WTC11 (cell line): ENCODE measurements around the gene ACBD6. TPM values are rescaled to one million over a fixed set of nuclear protein-coding genes. Genes with fewer than 3 reads are reported as not detected.

Experiments
- ATAC-seq: fragments of 200-7000 bp; cut with Tn5 transposase; 2 replicates; pipeline ENCODE4 v1.10.0; 2021; ENCODE audit warnings: mild to moderate bottlenecking, moderate library complexity
- CTCF ChIA-PET: fragments of 300-600 bp; sonication (Branson Sonifier 250); formaldehyde crosslinking; loops from one replicate; lab custom pipeline; 2021; ENCODE audit warnings: antibody characterized with exemption; lab: Charles Lee
- POLR2A ChIA-PET: fragments of 350-600 bp; sonication (Branson Sonifier 250); formaldehyde crosslinking; loops from one replicate; lab custom pipeline; 2021; ENCODE audit warnings: antibody characterized with exemption; lab: Charles Lee
- DNase-seq: peaks from one replicate; pipeline ENCODE4 v3.0.0; 2021; ENCODE audit warnings: low spot score
- H3K27ac Mint-ChIP-seq: 2 replicates; pipeline ENCODE4 v1.8.0; 2021; ENCODE audit warnings: mixed read lengths
- H3K27me3 Mint-ChIP-seq: 2 replicates; pipeline ENCODE4 v1.8.0; 2021; ENCODE audit warnings: low read depth, mild to moderate bottlenecking, moderate library complexity, mixed read lengths
- H3K36me3 Mint-ChIP-seq: 2 replicates; pipeline ENCODE4 v1.8.0; 2021; ENCODE audit warnings: mixed read lengths
- H3K4me1 Mint-ChIP-seq: 2 replicates; pipeline ENCODE4 v1.8.0; 2022; ENCODE audit warnings: mixed read lengths
- H3K4me3 Mint-ChIP-seq: 2 replicates; pipeline ENCODE4 v1.8.0; 2021; ENCODE audit warnings: mild to moderate bottlenecking, moderate library complexity, mixed read lengths
- H3K9me3 Mint-ChIP-seq: 2 replicates; pipeline ENCODE4 v1.8.0; 2021; ENCODE audit warnings: mixed read lengths
- ATF2 ChIP-seq: sonication (generic); formaldehyde crosslinking; IDR thresholded peaks from 2 replicates; pipeline ENCODE4 v1.8.1; 2022; ENCODE audit warnings: low read depth, missing genetic modification reagents, borderline replicate concordance
- CREB1 ChIP-seq: sonication (generic); formaldehyde crosslinking; IDR thresholded peaks from 2 replicates; pipeline ENCODE4 v1.8.0; 2023; ENCODE audit warnings: mild to moderate bottlenecking, missing genetic modification reagents
- ELF4 ChIP-seq: sonication (generic); formaldehyde crosslinking; IDR thresholded peaks from 2 replicates; pipeline ENCODE4 v1.8.1; 2022; ENCODE audit warnings: low read depth, mild to moderate bottlenecking, moderate library complexity, missing genetic modification reagents
- FOXK1 ChIP-seq: sonication (generic); formaldehyde crosslinking; IDR thresholded peaks from 2 replicates; pipeline ENCODE4 v1.8.0; 2022; ENCODE audit warnings: mild to moderate bottlenecking, moderate library complexity, missing genetic modification reagents
- GRHL2 ChIP-seq: fragments of 250-450 bp; sonication (Bioruptor Pico); IDR thresholded peaks from 2 replicates; pipeline ENCODE4 v1.8.0; 2022; ENCODE audit warnings: mild to moderate bottlenecking, moderate library complexity; ENCODE audit not compliant: insufficient replicate concordance, severe bottlenecking
- GTF2I ChIP-seq: fragments of 250-450 bp; sonication (Bioruptor Pico); conservative IDR thresholded peaks from 2 replicates; pipeline ENCODE4 v1.4.0; 2021; ENCODE audit warnings: mild to moderate bottlenecking
- JAZF1 ChIP-seq: fragments of 250-450 bp; sonication (Bioruptor Pico); IDR thresholded peaks from 2 replicates; pipeline ENCODE4 v1.9.0; 2021; ENCODE audit warnings: moderate library complexity, mild to moderate bottlenecking, inconsistent platforms
- OVOL2 ChIP-seq: fragments of 250-450 bp; sonication (Bioruptor Pico); IDR thresholded peaks from 2 replicates; pipeline ENCODE4 v1.9.0; 2021; ENCODE audit warnings: mild to moderate bottlenecking, borderline replicate concordance
- PRDM15 ChIP-seq: sonication (generic); formaldehyde crosslinking; IDR thresholded peaks from 2 replicates; pipeline ENCODE4 v1.8.0; 2022; ENCODE audit warnings: missing genetic modification reagents
- PREB ChIP-seq: sonication (generic); formaldehyde crosslinking; IDR thresholded peaks from 2 replicates; pipeline ENCODE4 v1.8.1; 2022; ENCODE audit warnings: mild to moderate bottlenecking, missing genetic modification reagents, moderate library complexity, borderline replicate concordance
- PRRX2 ChIP-seq: fragments of 250-450 bp; sonication (Bioruptor Pico); IDR thresholded peaks from 2 replicates; pipeline ENCODE4 v1.8.0; 2021; ENCODE audit warnings: mild to moderate bottlenecking
- SMAD3 ChIP-seq: sonication (generic); formaldehyde crosslinking; IDR thresholded peaks from 2 replicates; pipeline ENCODE4 v1.8.0; 2022; ENCODE audit warnings: missing genetic modification reagents, mild to moderate bottlenecking, borderline replicate concordance
- SOX15 ChIP-seq: fragments of 250-450 bp; sonication (Bioruptor Pico); IDR thresholded peaks from 2 replicates; pipeline ENCODE4 v1.9.0; 2021; ENCODE audit warnings: mild to moderate bottlenecking
- ZBTB21 ChIP-seq: sonication (generic); formaldehyde crosslinking; IDR thresholded peaks from 2 replicates; pipeline ENCODE4 v1.8.1; 2023; ENCODE audit warnings: mild to moderate bottlenecking, missing genetic modification reagents, borderline replicate concordance
- ZNF219 ChIP-seq: sonication (generic); formaldehyde crosslinking; IDR thresholded peaks from 2 replicates; pipeline ENCODE4 v1.8.0; 2023; ENCODE audit warnings: missing genetic modification reagents, mild to moderate bottlenecking, borderline replicate concordance
- ZNF425 ChIP-seq: fragments of 250-450 bp; sonication (Bioruptor Pico); conservative IDR thresholded peaks from 2 replicates; pipeline ENCODE4 v1.9.0; 2021; ENCODE audit warnings: mild to moderate bottlenecking
- ZNF671 ChIP-seq: fragments of 250-450 bp; sonication (Bioruptor Pico); IDR thresholded peaks from 2 replicates; pipeline ENCODE4 v1.8.0; 2021; ENCODE audit warnings: mild to moderate bottlenecking
- total RNA-seq: library from RNA; stranded (reverse); gene quantifications from 3 replicates; pipeline ENCODE4 v1.2.3, GENCODE V29; 2021
- TF ChIP-seq, protein P1 (sequence below): fragments of 250-450 bp; sonication (Bioruptor Pico); IDR thresholded peaks from 2 replicates; pipeline ENCODE4 v1.9.0; 2021; ENCODE audit warnings: mild to moderate bottlenecking
- TF ChIP-seq, protein P2 (sequence below): sonication (generic); formaldehyde crosslinking; IDR thresholded peaks from 2 replicates; pipeline ENCODE4 v1.8.1; 2022; ENCODE audit warnings: low read depth, mild to moderate bottlenecking, moderate library complexity, missing genetic modification reagents, borderline replicate concordance

Gene ACBD6
- total RNA-seq, 1 experiment from 2014 or later = 53.5 TPM

GRCh38 chr1:180544050-180544449 lies 41.7 kb upstream of the ACBD6 start:
- Mint-ChIP-seq H3K27me3 (no peaks in the 10 kb centered on the region; the same call in 1 of the 2 replicates), H3K36me3 (no peaks in the 10 kb centered on the region), H3K4me3 (no peak overlapping the region), H3K4me1 (peaks cover 11% of the 10 kb centered on the region), H3K9me3 (no peaks in the 10 kb centered on the region), H3K27ac (no peak overlapping the region)
- POLR2A ChIA-PET = no interaction called here
- no peak for DNase-seq
- CTCF ChIA-PET = no interaction called here
- ATAC-seq = no peak
- TF ChIP-seq, protein P1, sequence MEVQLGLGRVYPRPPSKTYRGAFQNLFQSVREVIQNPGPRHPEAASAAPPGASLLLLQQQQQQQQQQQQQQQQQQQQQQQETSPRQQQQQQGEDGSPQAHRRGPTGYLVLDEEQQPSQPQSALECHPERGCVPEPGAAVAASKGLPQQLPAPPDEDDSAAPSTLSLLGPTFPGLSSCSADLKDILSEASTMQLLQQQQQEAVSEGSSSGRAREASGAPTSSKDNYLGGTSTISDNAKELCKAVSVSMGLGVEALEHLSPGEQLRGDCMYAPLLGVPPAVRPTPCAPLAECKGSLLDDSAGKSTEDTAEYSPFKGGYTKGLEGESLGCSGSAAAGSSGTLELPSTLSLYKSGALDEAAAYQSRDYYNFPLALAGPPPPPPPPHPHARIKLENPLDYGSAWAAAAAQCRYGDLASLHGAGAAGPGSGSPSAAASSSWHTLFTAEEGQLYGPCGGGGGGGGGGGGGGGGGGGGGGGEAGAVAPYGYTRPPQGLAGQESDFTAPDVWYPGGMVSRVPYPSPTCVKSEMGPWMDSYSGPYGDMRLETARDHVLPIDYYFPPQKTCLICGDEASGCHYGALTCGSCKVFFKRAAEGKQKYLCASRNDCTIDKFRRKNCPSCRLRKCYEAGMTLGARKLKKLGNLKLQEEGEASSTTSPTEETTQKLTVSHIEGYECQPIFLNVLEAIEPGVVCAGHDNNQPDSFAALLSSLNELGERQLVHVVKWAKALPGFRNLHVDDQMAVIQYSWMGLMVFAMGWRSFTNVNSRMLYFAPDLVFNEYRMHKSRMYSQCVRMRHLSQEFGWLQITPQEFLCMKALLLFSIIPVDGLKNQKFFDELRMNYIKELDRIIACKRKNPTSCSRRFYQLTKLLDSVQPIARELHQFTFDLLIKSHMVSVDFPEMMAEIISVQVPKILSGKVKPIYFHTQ (CRISPR knock-in tag) = no peak
- no peak for TF ChIP-seq ZBTB21 (CRISPR knock-in tag)
- TF ChIP-seq GRHL2 (CRISPR knock-in tag) = no peak
- TF ChIP-seq PREB (CRISPR knock-in tag) = no peak

DNA sequence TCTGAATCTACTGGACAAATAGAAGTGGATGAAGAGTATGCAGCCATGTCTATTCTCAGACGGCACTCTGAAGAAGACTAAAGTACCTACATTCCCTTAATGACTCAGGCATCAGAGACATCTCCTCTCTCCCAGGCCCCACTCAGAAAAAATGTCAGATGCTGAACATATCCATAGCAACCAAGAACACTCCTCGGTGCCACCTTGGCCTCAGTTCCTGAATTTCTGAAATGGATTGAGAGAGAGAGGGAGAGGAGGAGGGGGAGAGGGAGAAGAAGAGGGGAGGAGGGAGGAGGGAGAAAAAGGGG lies 40.4 kb upstream of the ACBD6 start:
- Mint-ChIP-seq H3K36me3 (no peaks in the 10 kb centered on the region), H3K4me1 (peaks cover 11% of the 10 kb centered on the region), H3K27ac (0 out of 2 replicates have a peak overlapping the region, but pooled peaks have one; percentile 30), H3K4me3 (no peak overlapping the region), H3K27me3 (no peaks in the 10 kb centered on the region; the same call in 1 of the 2 replicates), H3K9me3 (no peaks in the 10 kb centered on the region)
- DNase-seq (no peak), ATAC-seq (0 out of 2 replicates have a peak, but pooled peaks have one; percentile 15)
- ChIA-PET POLR2A (no interaction called here), CTCF (no interaction called here)
- no peak for TF ChIP-seq SMAD3
- TF ChIP-seq PRDM15 = no peak
- TF ChIP-seq ELF4 (CRISPR knock-in tag) = no peak
- TF ChIP-seq ZNF425 (CRISPR knock-in tag) = no peak
- no peak for TF ChIP-seq JAZF1 (CRISPR knock-in tag)
- no peak for TF ChIP-seq PRRX2 (CRISPR knock-in tag)
- TF ChIP-seq FOXK1 (CRISPR knock-in tag) = no peak
- no peak for TF ChIP-seq ZNF219 (CRISPR knock-in tag)
- TF ChIP-seq, protein P2, sequence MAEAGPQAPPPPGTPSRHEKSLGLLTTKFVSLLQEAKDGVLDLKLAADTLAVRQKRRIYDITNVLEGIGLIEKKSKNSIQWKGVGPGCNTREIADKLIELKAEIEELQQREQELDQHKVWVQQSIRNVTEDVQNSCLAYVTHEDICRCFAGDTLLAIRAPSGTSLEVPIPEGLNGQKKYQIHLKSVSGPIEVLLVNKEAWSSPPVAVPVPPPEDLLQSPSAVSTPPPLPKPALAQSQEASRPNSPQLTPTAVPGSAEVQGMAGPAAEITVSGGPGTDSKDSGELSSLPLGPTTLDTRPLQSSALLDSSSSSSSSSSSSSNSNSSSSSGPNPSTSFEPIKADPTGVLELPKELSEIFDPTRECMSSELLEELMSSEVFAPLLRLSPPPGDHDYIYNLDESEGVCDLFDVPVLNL (CRISPR knock-in tag) = no peak
- TF ChIP-seq SOX15 (CRISPR knock-in tag) = no peak
- no peak for TF ChIP-seq OVOL2 (CRISPR knock-in tag)
- no peak for TF ChIP-seq GTF2I (CRISPR knock-in tag)
- no peak for TF ChIP-seq ZNF671 (CRISPR knock-in tag)
- no peak for TF ChIP-seq CREB1 (CRISPR knock-in tag)
- TF ChIP-seq ATF2 = no peak
